ENCODE results near the gene ZNF837.

DNA sequence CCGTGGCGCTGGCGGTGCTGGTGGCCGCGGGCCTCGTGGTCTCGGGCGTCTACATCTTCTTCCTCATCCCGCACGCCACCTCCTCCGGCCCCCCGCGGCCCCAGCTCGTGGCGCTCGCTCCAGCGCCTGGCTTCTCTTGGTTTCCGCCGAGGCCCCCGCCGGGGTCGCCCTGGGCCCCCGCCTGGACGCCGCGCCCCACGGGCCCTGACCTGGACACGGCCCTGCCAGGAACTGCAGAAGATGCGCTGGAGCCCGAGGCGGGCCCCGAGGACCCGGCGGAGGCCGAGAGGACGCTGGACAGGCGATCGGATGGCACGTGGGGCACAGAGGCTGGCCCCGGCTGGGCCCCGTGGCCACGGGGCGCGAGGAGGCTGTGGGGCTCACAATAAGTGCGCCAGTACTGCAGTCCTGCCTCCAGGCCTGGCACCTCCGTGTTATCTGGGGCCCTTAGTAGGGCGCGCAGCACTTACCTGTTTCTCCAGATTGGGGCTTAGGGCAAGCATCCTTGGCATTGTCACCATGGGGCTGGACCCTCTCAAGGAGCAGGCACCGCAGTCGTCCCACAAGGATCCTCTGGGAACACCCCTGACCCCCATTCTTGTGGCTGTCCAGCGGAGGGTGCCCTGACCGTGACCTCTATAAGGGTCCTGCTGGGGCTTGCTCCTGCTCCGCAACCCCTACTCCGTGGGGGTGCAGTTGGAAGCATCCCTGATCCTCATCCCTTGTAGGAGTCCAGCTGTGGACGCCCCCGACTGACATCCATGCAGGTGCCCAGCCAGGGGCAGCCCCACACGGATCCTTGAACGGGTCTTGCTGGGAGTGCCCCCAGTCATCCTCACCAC lies 16.1 kb upstream of the ZNF837 start:
- no peak for TF ChIP-seq ZNF785 (tag by site-specific recombination; IDR thresholded peaks at IDR 0.05)
- TF ChIP-seq, protein P1, sequence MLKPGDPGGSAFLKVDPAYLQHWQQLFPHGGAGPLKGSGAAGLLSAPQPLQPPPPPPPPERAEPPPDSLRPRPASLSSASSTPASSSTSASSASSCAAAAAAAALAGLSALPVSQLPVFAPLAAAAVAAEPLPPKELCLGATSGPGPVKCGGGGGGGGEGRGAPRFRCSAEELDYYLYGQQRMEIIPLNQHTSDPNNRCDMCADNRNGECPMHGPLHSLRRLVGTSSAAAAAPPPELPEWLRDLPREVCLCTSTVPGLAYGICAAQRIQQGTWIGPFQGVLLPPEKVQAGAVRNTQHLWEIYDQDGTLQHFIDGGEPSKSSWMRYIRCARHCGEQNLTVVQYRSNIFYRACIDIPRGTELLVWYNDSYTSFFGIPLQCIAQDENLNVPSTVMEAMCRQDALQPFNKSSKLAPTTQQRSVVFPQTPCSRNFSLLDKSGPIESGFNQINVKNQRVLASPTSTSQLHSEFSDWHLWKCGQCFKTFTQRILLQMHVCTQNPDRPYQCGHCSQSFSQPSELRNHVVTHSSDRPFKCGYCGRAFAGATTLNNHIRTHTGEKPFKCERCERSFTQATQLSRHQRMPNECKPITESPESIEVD (tag by site-specific recombination; IDR thresholded peaks at IDR 0.05): no peak
- TF ChIP-seq, protein P2, sequence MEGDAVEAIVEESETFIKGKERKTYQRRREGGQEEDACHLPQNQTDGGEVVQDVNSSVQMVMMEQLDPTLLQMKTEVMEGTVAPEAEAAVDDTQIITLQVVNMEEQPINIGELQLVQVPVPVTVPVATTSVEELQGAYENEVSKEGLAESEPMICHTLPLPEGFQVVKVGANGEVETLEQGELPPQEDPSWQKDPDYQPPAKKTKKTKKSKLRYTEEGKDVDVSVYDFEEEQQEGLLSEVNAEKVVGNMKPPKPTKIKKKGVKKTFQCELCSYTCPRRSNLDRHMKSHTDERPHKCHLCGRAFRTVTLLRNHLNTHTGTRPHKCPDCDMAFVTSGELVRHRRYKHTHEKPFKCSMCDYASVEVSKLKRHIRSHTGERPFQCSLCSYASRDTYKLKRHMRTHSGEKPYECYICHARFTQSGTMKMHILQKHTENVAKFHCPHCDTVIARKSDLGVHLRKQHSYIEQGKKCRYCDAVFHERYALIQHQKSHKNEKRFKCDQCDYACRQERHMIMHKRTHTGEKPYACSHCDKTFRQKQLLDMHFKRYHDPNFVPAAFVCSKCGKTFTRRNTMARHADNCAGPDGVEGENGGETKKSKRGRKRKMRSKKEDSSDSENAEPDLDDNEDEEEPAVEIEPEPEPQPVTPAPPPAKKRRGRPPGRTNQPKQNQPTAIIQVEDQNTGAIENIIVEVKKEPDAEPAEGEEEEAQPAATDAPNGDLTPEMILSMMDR (tag by site-specific recombination; IDR thresholded peaks at IDR 0.05): no peak
- TF ChIP-seq ZNF48 (tag by site-specific recombination; IDR thresholded peaks at IDR 0.05): no peak

All from HEK293 (cell line).